ENCODE results near the gene ESF1. TPM values are rescaled to one million over a fixed set of nuclear protein-coding genes. Genes with fewer than 3 reads are reported as not detected.

Gene ESF1
- total and polyA plus RNA-seq, 4 donors, result 3.5 to 7.3 (median 5.7) TPM

GRCh38 chr20:13672690-13673089 is 112.0 kb downstream of the ESF1 start:
- DNase-seq (ENCODE audit: low spot score), result no peak
- no peak overlapping the region for H3K27ac ChIP-seq (ENCODE audit: low read depth in 1 of 2, low read length in 2 of 2)
- H3K27me3 ChIP-seq (ENCODE audit: control insufficient read depth in 4 of 4, insufficient read depth in 4 of 4, low read length in 3 of 4), result no peaks in the 10 kb centered on the region
- WGBS, result 35% methylated on average over 3 of the region's 3 CpGs
- no peaks in the 10 kb centered on the region for H3K9me3 ChIP-seq (ENCODE audit: control insufficient read depth in 4 of 4, low read length in 3 of 4)
- no peak overlapping the region for H3K9ac ChIP-seq (ENCODE audit: low read depth in 1 of 2, low read length in 2 of 2)
- no peak overlapping the region for H3K4me3 ChIP-seq (ENCODE audit: low read depth in 1 of 3, low read length in 3 of 3)
- H3K36me3 ChIP-seq (ENCODE audit: control insufficient read depth in 4 of 4, insufficient read depth in 3 of 4, low read depth in 1 of 4, low read length in 3 of 4), result no peaks in the 10 kb centered on the region
- TF ChIP-seq FOXA1 (IDR thresholded peaks at IDR 0.05) (no peak), TAF1 (conservative IDR thresholded peaks at IDR 0.05) (no peak), CTCF (IDR thresholded peaks at IDR 0.05; ENCODE audit: low read depth, low read length, missing input control) (no peak), ATF3 (IDR thresholded peaks at IDR 0.05) (no peak), SP1 (IDR thresholded peaks at IDR 0.05) (no peak), REST (IDR thresholded peaks at IDR 0.05) (no peak), FOXA2 (IDR thresholded peaks at IDR 0.05) (no peak), GABPA (IDR thresholded peaks at IDR 0.05 in 1 of 2, conservative IDR thresholded peaks at IDR 0.05 in 1 of 2) (no peak), JUND (IDR thresholded peaks at IDR 0.05) (no peak), ZBTB33 (IDR thresholded peaks at IDR 0.05) (no peak), NR2F2 (IDR thresholded peaks at IDR 0.05) (no peak), RXRA (IDR thresholded peaks at IDR 0.05) (no peak), EGR1 (IDR thresholded peaks at IDR 0.05; ENCODE audit: low read depth in 2 of 2) (no peak), HNF4G (IDR thresholded peaks at IDR 0.05) (no peak), HNF4A (conservative IDR thresholded peaks at IDR 0.05) (no peak)
- peaks cover 0 to 5% (median under 1%) of the 10 kb centered on the region in 4 donors for H3K4me1 ChIP-seq (ENCODE audit: control insufficient read depth in 4 of 4, insufficient read depth in 4 of 4, low read length in 3 of 4)

GRCh38 chr20:13671916-13672378 is 112.8 kb downstream of the ESF1 start:
- WGBS, result 34% methylated on average over 1 of the region's 1 CpG
- no peak overlapping the region for H3K27ac ChIP-seq (ENCODE audit: low read depth in 1 of 2, low read length in 2 of 2)
- no peak for TF ChIP-seq EGR1 (IDR thresholded peaks at IDR 0.05; ENCODE audit: low read depth in 2 of 2)
- TF ChIP-seq REST (IDR thresholded peaks at IDR 0.05), result no peak
- no peak for TF ChIP-seq ATF3 (IDR thresholded peaks at IDR 0.05)
- TF ChIP-seq RAD21 (IDR thresholded peaks at IDR 0.05), result no peak
- TF ChIP-seq GABPA (IDR thresholded peaks at IDR 0.05 in 1 of 2, conservative IDR thresholded peaks at IDR 0.05 in 1 of 2), result no peak
- no peak for TF ChIP-seq FOXA1 (IDR thresholded peaks at IDR 0.05)
- TF ChIP-seq ZBTB33 (IDR thresholded peaks at IDR 0.05), result no peak
- no peak for TF ChIP-seq MAX (IDR thresholded peaks at IDR 0.05)

More at GRCh38 chr20:13671916-13672378, 112.8 kb downstream of the ESF1 start:
- H3K27me3 ChIP-seq (ENCODE audit: control insufficient read depth in 4 of 4, insufficient read depth in 4 of 4, low read length in 3 of 4), result no peaks in the 10 kb centered on the region
- H3K36me3 ChIP-seq (ENCODE audit: control insufficient read depth in 4 of 4, insufficient read depth in 3 of 4, low read depth in 1 of 4, low read length in 3 of 4), result no peaks in the 10 kb centered on the region
- H3K4me3 ChIP-seq (ENCODE audit: low read depth in 1 of 3, low read length in 3 of 3), result no peak overlapping the region
- no peak for DNase-seq (ENCODE audit: low spot score)
- H3K9ac ChIP-seq (ENCODE audit: low read depth in 1 of 2, low read length in 2 of 2), result no peak overlapping the region
- H3K9me3 ChIP-seq (ENCODE audit: control insufficient read depth in 4 of 4, low read length in 3 of 4), result no peaks in the 10 kb centered on the region
- H3K4me1 ChIP-seq (ENCODE audit: control insufficient read depth in 4 of 4, insufficient read depth in 4 of 4, low read length in 3 of 4), result peaks cover 0 to 5% (median under 1%) of the 10 kb centered on the region in 4 donors

Data from liver (tissue), 9 donors.